Measurements from ENCODE around the gene SUDS3.

The SUDS3 gene

GRCh38 chr12:118428643-118429042 lies 52.3 kb downstream of the SUDS3 start:
- TF ChIP-seq CTCF (IDR thresholded peaks at IDR 0.05; ENCODE audit: low read length) (no peak), EZH2 (IDR thresholded peaks at IDR 0.05; ENCODE audit: borderline replicate concordance, low read length) (no peak)
- H3K4me2 ChIP-seq (ENCODE audit: low read length), result no peak overlapping the region
- no peak overlapping the region for H3K4me3 ChIP-seq (ENCODE audit: low read depth, low read length, poor library complexity, severe bottlenecking)
- H4K20me1 ChIP-seq (ENCODE audit: insufficient read depth, low read length), result no peaks in the 10 kb centered on the region
- no peak overlapping the region for H3K27ac ChIP-seq (ENCODE audit: low read depth, low read length, poor library complexity, severe bottlenecking)
- no peaks in the 10 kb centered on the region for H3K4me1 ChIP-seq (ENCODE audit: insufficient read depth, low read length, severe bottlenecking)
- no peaks in the 10 kb centered on the region for H3K9me2 ChIP-seq (ENCODE audit: low read depth, low read length)
- no peaks in the 10 kb centered on the region for H3F3A ChIP-seq (ENCODE audit: insufficient read depth, low read length)
- H3K9me3 ChIP-seq (ENCODE audit: low read length), result no peaks in the 10 kb centered on the region
- H2AFZ ChIP-seq (ENCODE audit: low read length), result no peak overlapping the region
- H3K36me3 ChIP-seq (ENCODE audit: insufficient read depth, low read length), result no peaks in the 10 kb centered on the region
- H3K79me2 ChIP-seq (ENCODE audit: insufficient read depth, low read length), result no peaks in the 10 kb centered on the region
- H3K27me3 ChIP-seq (ENCODE audit: insufficient read depth, low read length), result no peaks in the 10 kb centered on the region
- H3K9ac ChIP-seq (ENCODE audit: low read length), result no peak overlapping the region

GRCh38 chr12:118429688-118430383 lies 53.5 kb downstream of the SUDS3 start:
- H3K36me3 ChIP-seq (ENCODE audit: insufficient read depth, low read length), result no peaks in the 10 kb centered on the region
- H4K20me1 ChIP-seq (ENCODE audit: insufficient read depth, low read length), result no peaks in the 10 kb centered on the region
- no peak overlapping the region for H3K27ac ChIP-seq (ENCODE audit: low read depth, low read length, poor library complexity, severe bottlenecking)
- TF ChIP-seq CTCF (IDR thresholded peaks at IDR 0.05; ENCODE audit: low read length) (no peak), EZH2 (IDR thresholded peaks at IDR 0.05; ENCODE audit: borderline replicate concordance, low read length) (no peak)
- H3K4me1 ChIP-seq (ENCODE audit: insufficient read depth, low read length, severe bottlenecking), result no peaks in the 10 kb centered on the region
- no peak overlapping the region for H3K4me2 ChIP-seq (ENCODE audit: low read length)
- no peaks in the 10 kb centered on the region for H3K79me2 ChIP-seq (ENCODE audit: insufficient read depth, low read length)
- no peak overlapping the region for H2AFZ ChIP-seq (ENCODE audit: low read length)
- no peak overlapping the region for H3K4me3 ChIP-seq (ENCODE audit: low read depth, low read length, poor library complexity, severe bottlenecking)
- no peaks in the 10 kb centered on the region for H3F3A ChIP-seq (ENCODE audit: insufficient read depth, low read length)
- no peaks in the 10 kb centered on the region for H3K9me3 ChIP-seq (ENCODE audit: low read length)
- no peaks in the 10 kb centered on the region for H3K27me3 ChIP-seq (ENCODE audit: insufficient read depth, low read length)
- no peak overlapping the region for H3K9ac ChIP-seq (ENCODE audit: low read length)
- no peaks in the 10 kb centered on the region for H3K9me2 ChIP-seq (ENCODE audit: low read depth, low read length)

- Histone ChIP-seq H3K9me2 (ENCODE audit: low read depth, low read length) (no peaks in the 10 kb centered on the region), H3K9me3 (ENCODE audit: low read length) (no peaks in the 10 kb centered on the region), H3K36me3 (ENCODE audit: insufficient read depth, low read length) (no peaks in the 10 kb centered on the region), H2AFZ (ENCODE audit: low read length) (no peak overlapping the region), H3F3A (ENCODE audit: insufficient read depth, low read length) (no peaks in the 10 kb centered on the region), H3K4me3 (ENCODE audit: low read depth, low read length, poor library complexity, severe bottlenecking) (no peak overlapping the region), H3K79me2 (ENCODE audit: insufficient read depth, low read length) (no peaks in the 10 kb centered on the region), H4K20me1 (ENCODE audit: insufficient read depth, low read length) (no peaks in the 10 kb centered on the region), H3K4me2 (ENCODE audit: low read length) (no peak overlapping the region), H3K9ac (ENCODE audit: low read length) (no peak overlapping the region), H3K4me1 (ENCODE audit: insufficient read depth, low read length, severe bottlenecking) (no peaks in the 10 kb centered on the region), H3K27ac (ENCODE audit: low read depth, low read length, poor library complexity, severe bottlenecking) (no peak overlapping the region), H3K27me3 (ENCODE audit: insufficient read depth, low read length) (no peaks in the 10 kb centered on the region)
- TF ChIP-seq CTCF (IDR thresholded peaks at IDR 0.05; ENCODE audit: low read length), result no peak
- TF ChIP-seq EZH2 (IDR thresholded peaks at IDR 0.05; ENCODE audit: borderline replicate concordance, low read length), result no peak
These were observed 54.2 kb downstream of the SUDS3 start for GRCh38 chr12:118430516-118430915.

Data from OCI-LY1 (cell line).